Measurements from ENCODE around the gene INHA.

The INHA gene

DNA sequence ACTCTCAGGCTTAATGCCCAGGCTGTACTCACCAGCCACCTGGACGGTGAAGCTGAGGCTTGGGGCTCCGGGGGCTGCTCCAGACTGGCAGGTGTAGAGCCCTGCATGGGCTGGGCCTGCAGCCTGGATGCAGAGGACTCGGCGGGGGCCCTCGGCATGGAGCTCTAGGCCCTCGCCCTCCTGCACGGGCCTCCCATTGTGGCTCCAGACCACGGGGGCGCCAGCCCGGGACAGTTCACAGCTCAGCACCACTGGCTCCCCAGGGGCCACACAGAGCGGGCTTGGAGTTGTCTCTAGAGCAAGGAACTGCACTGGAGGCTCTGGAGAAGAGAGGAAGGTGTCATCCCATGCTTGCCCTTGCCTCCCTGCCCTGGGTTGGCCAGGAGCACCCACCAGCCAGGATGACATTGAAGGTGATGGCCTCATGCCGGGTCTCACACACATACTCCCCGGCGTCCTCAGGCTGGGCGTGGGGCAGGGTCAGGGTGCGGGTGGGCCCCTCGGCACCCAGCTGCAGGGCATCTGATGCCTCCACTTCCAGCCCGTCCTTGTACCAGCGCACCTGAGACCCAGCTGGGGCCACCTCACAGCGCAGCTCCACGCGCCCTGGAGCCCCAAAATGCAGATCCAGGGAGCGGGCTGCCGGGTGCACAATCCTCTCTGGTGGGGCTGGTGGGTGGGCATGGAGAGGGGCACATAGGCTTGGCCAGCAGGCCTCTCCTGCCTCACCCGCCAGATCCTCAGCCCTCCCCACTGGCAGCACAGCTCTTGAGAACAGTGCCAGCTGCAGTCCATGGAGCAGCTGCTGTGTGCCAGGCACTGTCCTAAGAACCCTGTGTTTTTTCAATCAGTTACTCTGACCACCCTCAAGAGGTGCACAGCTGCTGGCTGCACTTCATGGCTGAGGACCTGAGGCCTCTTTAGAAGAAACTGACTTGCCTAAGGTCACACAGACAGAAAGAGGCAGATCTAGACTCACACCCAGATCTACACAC, 14.0 kb upstream of the INHA start:
- Mint-ChIP-seq H3K9me3 (no peaks in the 10 kb centered on the region), H3K4me1 (ENCODE audit: low read depth in 2 of 2) (no peaks in the 10 kb centered on the region), H3K36me3 (ENCODE audit: insufficient read depth) (peaks cover 4% of the 10 kb centered on the region), H3K27ac (no peak overlapping the region), H3K27me3 (peaks cover 60 to 94% of the 10 kb centered on the region in 2 donors), H3K4me3 (no peak overlapping the region)
- no peak for ATAC-seq (replicated peaks)
- no peak for DNase-seq

DNA sequence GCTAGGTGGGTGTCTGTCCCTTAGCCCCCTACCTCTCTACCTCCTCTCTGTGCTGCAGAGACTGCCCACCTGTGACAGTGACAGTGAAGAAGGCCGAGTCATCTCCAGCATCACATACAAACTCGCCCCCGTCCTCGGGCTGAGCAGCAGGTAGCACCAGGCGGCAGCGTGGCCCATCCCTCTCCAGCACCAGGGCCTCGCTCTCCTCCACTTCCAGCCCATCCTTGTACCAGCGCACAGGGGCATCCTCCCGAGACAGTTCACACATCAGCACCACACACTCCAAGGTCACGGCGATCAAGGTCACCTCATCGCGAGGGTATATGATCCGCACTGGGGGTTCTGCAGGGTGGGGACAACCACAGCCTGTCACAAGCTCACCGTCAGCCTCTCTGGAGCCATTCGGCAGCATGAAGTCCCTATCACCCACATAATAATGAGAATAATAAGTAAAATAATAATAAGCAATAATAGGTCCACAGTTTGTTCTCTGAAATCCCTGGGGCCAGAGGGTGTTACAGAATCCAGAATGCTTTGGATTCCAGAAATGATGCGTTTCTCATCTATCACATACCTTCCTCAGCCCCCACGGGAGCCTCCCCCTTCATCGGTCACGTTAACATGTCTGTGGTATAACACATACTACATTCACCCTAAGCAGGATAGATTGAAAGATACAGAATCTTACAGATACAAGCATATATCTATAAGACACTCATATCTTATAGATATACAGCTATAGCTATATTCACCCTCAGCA, 12.8 kb upstream of the INHA start:
- Mint-ChIP-seq H3K27ac (no peak overlapping the region), H3K9me3 (no peaks in the 10 kb centered on the region), H3K36me3 (ENCODE audit: insufficient read depth) (peaks cover under 1% of the 10 kb centered on the region), H3K4me1 (ENCODE audit: low read depth in 2 of 2) (no peaks in the 10 kb centered on the region), H3K27me3 (peaks cover 50 to 94% of the 10 kb centered on the region in 2 donors), H3K4me3 (no peak overlapping the region)
- no peak for ATAC-seq (replicated peaks)
- no peak for DNase-seq

DNA sequence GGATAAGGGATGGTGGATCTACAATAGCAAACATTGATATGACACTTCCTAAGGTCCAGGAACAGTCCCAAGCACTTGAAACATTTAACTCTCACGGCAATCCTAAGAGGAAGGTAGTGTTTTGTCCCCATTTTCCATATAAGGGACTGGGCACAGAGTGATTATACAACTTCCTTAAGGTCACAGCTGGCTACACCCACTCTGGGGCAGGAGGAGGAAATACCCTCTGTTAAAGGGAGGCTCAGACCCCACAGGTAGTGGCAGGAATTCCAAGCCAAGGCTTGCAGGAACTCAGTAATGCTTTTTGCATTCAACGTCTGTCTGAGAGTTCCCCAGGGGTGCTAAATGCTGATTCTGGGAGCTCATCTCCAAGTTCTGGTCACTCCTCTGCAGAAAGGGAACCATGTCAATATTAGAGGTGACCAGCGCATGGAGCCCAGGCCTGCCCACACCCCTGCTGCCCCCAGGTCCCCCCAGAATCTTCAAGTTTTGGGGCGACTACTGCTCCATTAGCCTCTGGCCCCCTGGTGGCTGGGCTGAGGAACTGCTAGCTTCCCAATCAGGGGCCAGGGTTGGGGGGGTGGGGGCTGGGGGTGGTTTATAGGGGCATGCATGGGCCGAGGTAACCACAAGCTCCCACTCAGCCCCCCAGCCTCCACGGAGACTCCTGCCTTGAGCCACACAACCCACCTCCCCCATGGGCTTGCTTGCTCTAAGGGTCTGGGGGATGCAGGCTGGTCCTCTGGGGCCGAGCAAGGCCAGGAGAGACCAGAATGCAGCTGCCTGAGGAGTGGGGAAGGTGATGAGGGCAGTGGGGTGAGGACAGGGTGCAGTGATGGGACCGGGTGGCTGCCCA, 11.8 kb upstream of the INHA start:
- Mint-ChIP-seq H3K27me3 (peaks cover 44 to 94% of the 10 kb centered on the region in 2 donors), H3K36me3 (ENCODE audit: insufficient read depth) (no peaks in the 10 kb centered on the region), H3K9me3 (no peaks in the 10 kb centered on the region), H3K27ac (no peak overlapping the region), H3K4me3 (no peak overlapping the region), H3K4me1 (ENCODE audit: low read depth in 2 of 2) (no peaks in the 10 kb centered on the region)
- DNase-seq: no peak
- peak; percentile 69 for ATAC-seq (replicated peaks)

DNA sequence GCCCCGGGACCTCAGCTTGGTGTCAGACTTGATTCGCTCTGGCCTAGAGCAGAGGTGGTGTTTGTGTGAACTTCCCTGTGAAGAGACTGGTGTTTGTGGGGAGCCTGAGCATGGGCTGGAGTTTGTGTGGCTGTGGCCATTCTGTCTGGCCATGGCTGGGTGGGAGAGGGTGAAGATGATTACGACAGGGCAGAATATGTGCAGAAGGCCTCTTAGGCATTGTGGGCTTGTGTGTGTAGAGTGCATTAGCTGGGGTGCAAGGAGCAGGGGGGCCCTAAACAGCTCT, 11.3 kb upstream of the INHA start:
- no peak overlapping the region for H3K4me3 Mint-ChIP-seq
- no peak for ATAC-seq (replicated peaks)

DNA sequence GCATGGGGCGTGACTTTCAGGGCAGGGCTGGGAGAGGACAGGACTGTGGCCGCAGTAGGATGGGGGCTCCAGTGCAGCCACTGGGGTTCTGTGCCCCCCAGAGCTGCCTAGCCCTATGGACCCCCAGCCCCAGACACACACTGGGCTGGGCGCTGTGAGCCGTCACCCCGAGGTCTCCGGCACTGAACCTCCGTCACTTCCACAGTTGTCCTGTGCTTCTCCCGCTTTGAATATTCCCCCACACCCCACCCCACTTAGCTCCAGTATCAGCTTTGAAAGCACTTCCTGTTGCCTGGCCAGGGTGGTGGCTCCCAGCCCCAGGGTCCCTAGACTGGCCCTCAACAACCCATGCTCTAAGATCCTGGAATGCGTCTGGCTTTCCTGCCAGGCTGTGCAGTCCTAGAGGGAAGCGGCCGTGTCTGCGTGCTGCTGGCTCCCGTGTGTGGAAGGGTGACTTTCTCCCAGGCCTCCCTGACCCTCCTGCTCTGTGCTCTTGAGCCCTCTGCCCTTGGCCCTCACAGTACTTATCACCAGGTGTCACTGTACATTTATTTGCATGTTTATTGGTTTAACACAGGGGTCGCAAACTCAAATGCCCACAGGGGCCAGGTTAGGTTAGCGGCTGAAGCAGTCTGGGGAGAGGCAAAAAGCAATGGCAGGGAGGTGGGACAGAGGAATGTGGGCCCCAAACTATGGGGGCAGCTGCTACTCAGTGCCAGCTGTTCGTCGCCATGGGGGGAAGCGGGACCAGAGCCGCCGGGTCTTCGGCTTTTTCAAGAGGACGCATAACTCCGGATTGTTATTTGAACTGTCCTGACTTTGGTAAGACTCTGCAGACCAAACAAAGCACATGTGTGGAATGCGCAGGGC, 10.7 kb upstream of the INHA start:
- no peaks in the 10 kb centered on the region for H3K4me1 Mint-ChIP-seq (ENCODE audit: low read depth in 2 of 2)
- DNase-seq: no peak
- no peak overlapping the region for H3K4me3 Mint-ChIP-seq
- H3K9me3 Mint-ChIP-seq: no peaks in the 10 kb centered on the region
- no peaks in the 10 kb centered on the region for H3K36me3 Mint-ChIP-seq (ENCODE audit: insufficient read depth)
- ATAC-seq (replicated peaks): no peak
- H3K27me3 Mint-ChIP-seq: peaks cover 42 to 94% of the 10 kb centered on the region in 2 donors
- H3K27ac Mint-ChIP-seq: no peak overlapping the region

More for the DNA sequence above, 11.3 kb upstream of the INHA start:
- Mint-ChIP-seq H3K9me3 (no peaks in the 10 kb centered on the region), H3K4me1 (ENCODE audit: low read depth in 2 of 2) (no peaks in the 10 kb centered on the region), H3K27me3 (peaks cover 40 to 94% of the 10 kb centered on the region in 2 donors), H3K27ac (no peak overlapping the region), H3K36me3 (ENCODE audit: insufficient read depth) (no peaks in the 10 kb centered on the region)
- no peak for DNase-seq

DNA sequence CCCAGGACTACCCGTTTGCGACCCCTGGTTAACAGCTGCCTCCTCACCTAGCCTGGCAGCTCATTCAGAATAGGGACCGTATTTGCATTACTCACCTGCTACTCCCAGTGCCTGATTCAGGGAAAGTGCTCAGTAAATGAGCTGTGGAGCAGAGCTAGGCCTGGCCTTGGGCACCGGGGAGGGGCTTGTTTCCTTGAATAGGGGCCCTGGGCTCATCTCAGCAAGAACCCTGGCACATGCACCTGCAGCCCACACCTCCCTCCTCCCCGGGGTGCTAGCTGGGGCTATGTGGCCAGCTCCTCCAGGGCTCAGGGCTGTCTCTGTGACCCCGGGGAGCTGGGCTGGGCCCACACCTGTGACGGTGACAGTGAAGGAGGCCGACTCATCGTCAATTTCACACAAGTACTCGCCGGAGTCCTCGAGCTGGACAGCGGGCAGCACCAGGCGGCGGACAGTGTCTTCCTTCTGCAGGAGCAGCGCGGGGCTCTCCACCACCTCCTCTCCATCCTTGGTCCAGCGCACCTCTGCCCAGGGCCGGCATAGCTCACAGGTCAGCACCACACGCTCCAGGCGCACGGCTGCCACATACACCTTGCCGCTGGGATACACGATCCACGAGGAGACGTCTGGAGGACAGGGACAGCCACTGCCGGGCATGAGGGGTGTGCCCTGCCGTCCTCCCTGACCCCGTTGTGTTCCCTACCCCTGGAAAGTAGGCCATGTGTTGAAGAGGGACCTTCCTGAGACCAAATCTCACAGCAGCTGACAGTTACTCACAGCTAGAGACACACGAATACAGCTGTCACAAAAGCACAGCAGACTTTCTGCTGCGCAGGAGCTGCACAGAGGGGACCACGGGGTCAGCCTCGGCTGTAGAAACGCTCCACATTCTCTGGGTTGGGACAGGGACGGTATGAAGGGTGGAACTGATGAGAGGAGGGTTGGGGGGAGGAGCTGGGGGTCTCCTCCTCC, 9.8 kb upstream of the INHA start:
- H3K36me3 Mint-ChIP-seq (ENCODE audit: insufficient read depth): no peaks in the 10 kb centered on the region
- H3K27ac Mint-ChIP-seq: no peak overlapping the region
- H3K27me3 Mint-ChIP-seq: peaks cover 38 to 94% of the 10 kb centered on the region in 2 donors
- no peaks in the 10 kb centered on the region for H3K4me1 Mint-ChIP-seq (ENCODE audit: low read depth in 2 of 2)
- no peaks in the 10 kb centered on the region for H3K9me3 Mint-ChIP-seq
- no peak overlapping the region for H3K4me3 Mint-ChIP-seq
- ATAC-seq (replicated peaks) (no peak), DNase-seq (no peak)

DNA sequence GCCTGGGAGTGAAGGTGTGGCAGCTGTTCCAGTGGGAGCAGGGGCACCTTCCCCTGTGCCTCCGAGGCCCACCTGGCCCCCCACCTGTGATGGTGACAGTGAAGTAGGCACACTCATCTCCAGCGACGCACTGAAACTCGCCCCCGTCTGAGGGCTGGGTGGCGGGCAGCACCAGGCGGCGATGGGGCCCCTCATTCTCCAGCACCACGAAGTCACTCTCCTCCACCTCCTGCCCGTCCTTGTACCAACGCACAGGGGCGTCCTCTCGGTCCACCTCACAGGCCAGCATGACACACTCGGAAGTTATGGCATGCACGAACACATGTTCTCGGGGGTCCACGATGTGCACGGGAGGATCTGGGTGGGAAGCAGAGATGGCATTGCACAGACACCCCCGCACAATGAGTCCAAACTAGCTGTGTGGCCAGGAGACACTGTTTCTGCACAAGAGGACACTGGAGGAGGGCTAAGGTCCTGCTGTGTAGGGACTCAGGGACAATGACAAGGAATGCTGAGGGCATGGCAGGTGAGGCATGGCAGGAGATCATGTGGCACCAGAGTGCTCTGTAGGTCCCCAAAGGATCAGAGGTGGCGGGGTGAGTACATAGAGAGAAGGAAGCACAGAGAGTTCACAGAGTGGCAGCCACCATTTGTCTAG, 8.7 kb upstream of the INHA start:
- no peaks in the 10 kb centered on the region for H3K9me3 Mint-ChIP-seq

DNA sequence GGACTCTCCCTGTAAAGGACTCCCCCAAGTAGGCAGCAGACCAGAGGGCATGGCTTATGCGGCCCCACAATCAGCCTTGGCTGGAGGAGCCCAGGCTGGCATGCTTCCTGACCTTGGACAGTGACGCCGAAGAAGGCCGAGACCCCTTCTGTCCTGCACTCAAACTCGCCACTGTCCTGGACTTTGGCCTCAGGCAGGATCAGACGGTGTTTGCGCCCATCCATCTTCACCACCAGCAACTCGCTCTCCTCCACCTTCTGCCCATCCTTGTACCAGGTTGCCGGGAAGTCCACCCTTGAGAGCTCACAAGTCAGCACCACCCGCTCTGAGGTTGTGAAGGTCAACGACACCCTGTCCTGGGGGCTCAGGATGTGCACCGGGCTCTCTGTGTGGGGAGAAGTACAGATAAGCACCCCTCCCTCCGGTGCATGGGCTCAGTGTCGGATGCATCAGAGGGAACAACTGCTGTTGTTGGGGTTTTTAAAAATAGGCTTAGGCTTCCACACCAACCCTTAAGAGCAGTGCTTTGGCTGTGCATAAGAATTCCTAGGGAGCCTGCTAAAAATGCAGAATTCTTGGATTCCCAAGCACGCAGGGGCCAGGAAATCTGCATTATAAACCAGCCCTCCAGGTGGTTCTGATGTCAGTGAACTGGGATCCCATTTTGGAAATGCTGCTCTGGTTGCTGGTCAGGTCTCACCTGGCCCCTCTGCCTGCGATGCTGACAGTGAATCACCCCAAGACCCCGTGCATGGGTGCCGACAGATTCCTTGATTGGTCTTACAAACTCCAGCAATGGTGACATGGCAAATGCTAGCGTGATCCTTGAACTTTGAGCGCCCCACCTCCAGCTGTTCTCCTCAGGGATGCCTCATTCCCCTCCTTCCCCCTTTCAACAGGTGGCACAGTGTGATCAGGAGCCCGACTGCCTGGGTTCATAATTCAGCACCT, 6.7 kb upstream of the INHA start:
- H3K36me3 Mint-ChIP-seq (ENCODE audit: insufficient read depth): no peaks in the 10 kb centered on the region

More for the DNA sequence above, 8.7 kb upstream of the INHA start:
- Mint-ChIP-seq H3K36me3 (ENCODE audit: insufficient read depth) (no peaks in the 10 kb centered on the region), H3K4me1 (ENCODE audit: low read depth in 2 of 2) (no peaks in the 10 kb centered on the region), H3K27me3 (peaks cover 41 to 100% of the 10 kb centered on the region in 2 donors), H3K27ac (no peak overlapping the region), H3K4me3 (no peak overlapping the region)
- DNase-seq (no peak), ATAC-seq (replicated peaks) (no peak)

DNA sequence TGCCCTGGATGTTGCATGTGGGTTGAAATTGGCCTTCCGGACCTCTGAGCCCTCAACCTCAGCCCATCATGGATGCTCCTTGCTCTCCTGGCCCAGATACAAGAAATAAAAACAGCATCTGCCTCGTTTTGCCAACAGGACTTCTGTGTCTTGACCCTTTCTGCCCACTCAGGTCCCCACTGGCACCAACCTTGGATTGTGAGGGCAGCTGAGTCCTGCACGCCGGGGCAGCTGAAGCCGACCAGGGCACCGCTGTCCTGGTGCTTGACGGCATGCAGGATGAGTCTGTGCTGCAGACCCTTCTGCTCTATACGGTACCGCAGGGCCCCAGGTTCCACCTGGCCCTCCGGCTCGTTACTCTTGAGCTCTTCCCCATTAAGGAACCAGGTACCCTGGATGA, 5.5 kb upstream of the INHA start:
- no peaks in the 10 kb centered on the region for H3K9me3 Mint-ChIP-seq
- ATAC-seq (replicated peaks): no peak

More for the DNA sequence above, 6.7 kb upstream of the INHA start:
- DNase-seq (no peak), ATAC-seq (replicated peaks) (no peak)
- Mint-ChIP-seq H3K4me3 (no peak overlapping the region), H3K27me3 (peaks cover 43 to 98% of the 10 kb centered on the region in 2 donors), H3K27ac (no peak overlapping the region), H3K9me3 (no peaks in the 10 kb centered on the region), H3K4me1 (ENCODE audit: low read depth in 2 of 2) (no peaks in the 10 kb centered on the region)

DNA sequence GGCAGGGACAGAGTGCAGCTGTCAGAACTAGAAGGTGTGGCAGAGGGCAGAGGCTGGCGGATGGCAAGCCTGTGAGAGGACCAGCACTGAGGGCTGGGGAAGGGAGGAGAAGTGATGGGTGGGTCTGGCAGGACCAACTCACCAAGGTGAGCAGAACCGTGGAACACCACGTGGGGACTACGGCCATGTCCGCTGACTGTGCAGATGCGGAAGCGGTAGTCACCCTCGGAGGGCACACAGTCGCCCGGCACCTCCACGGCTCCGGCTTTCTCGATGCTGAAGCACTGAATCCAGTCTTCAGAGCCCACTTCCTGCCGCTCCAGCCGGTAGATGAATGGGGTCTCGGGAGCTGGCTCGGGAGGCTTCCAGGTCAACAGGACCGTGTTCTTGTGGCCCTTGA, 5.0 kb upstream of the INHA start:
- no peaks in the 10 kb centered on the region for H3K36me3 Mint-ChIP-seq (ENCODE audit: insufficient read depth)
- H3K27me3 Mint-ChIP-seq: peaks cover 45 to 89% of the 10 kb centered on the region in 2 donors
- H3K9me3 Mint-ChIP-seq: no peaks in the 10 kb centered on the region
- no peak overlapping the region for H3K4me3 Mint-ChIP-seq
- ATAC-seq (replicated peaks): no peak
- no peak overlapping the region for H3K27ac Mint-ChIP-seq
- no peaks in the 10 kb centered on the region for H3K4me1 Mint-ChIP-seq (ENCODE audit: low read depth in 2 of 2)
- DNase-seq: no peak

More for the DNA sequence above, 5.5 kb upstream of the INHA start:
- Mint-ChIP-seq H3K27me3 (peaks cover 40 to 89% of the 10 kb centered on the region in 2 donors), H3K4me3 (no peak overlapping the region), H3K36me3 (ENCODE audit: insufficient read depth) (no peaks in the 10 kb centered on the region), H3K27ac (no peak overlapping the region), H3K4me1 (ENCODE audit: low read depth in 2 of 2) (no peaks in the 10 kb centered on the region)
- no peak for DNase-seq
